Activated CD8-positive, alpha-beta memory T cell treated with anti-CD3 and anti-CD28 coated beads for 1 hour (primary cell): Measurements from ENCODE around the gene NHSL1.

Source experiments
- DNase-seq, 2 donors: peaks; one replicate each; pipeline ENCODE4 v3.0.0-alpha.2; 2020; ENCODE audit warnings: low read depth in 1 of 2; ENCODE audit errors: extremely low read depth in 1 of 2

Gene NHSL1

DNA sequence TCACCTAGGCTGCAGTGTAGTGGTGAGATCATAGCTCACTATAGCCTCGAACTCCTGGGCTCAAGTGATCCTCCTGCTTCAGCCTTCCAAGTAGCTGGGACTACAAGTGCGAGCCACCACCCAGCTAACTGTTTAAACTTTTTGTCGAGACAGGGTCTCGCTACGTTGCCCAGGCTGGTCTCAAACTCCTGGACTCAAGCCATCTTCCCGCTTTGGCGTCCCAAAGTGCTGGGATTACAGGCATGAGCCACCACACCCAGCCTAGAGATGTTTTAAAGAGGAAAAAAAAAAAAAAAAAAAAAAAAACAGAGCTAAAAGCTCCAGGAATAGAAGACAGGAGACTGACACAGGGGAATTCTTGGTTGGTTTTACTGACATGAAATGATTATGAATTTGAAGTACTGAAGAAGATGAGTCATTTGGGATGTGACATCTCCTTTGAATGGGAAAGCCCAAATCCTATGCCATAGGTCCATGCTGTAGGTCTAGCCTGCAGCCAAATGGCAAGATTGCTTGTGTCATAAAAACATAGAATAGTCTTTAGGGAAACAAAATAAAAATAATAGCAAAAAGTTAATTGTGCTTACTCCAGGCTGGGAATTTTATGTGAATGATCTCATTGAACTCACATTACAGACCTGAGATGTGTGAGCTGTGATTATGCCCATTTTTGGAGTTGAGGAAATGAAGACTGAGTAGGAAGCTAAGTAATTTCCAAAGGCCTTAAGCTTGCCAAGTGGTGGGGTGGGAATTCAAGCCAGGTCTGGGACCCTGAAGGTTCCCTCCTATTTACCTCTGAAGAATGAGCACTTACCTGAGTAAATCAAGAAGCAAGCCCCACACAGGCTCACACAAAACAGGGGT is 24.3 kb upstream of the NHSL1 start:
- no peak for DNase-seq

DNA sequence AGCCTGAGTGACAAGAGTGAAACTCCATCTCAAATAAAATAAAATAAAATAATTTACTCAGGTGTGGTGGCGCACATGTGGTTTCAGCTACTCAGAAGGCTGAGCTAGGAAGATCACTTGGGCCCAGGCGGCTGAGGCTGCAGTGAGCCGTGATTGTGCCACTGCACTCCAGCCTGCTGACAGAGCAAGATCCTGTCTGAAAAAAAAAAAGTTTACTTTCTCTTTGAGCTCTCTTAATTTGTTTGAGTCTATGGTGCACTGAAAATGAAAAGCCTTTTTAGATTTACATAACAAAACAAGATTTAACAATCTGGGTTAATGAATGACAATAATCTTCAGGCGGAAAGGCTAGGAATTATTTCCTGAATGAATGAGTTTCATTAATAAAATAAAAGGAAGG is 23.3 kb upstream of the NHSL1 start:
- no peak for DNase-seq

DNA sequence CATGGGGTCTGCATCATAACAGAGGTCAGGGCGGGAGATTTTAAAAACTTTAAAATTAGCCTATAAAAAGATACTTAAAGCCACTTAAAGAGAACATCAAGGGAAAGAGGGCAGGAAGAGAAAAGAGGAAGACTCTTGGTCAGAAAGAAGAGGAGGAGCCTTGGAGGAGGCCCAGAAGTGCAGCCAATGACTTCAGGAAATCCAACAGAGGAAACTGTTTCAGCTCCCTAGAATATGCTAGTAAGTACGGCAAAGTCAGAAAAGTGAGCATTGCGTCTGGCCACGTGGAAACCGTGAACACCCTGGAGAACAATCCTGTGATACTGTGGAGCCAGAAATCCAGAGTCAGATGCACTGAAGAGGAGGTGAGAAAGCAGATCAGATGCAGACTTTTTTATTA is 22.5 kb upstream of the NHSL1 start:
- no peak for DNase-seq

DNA sequence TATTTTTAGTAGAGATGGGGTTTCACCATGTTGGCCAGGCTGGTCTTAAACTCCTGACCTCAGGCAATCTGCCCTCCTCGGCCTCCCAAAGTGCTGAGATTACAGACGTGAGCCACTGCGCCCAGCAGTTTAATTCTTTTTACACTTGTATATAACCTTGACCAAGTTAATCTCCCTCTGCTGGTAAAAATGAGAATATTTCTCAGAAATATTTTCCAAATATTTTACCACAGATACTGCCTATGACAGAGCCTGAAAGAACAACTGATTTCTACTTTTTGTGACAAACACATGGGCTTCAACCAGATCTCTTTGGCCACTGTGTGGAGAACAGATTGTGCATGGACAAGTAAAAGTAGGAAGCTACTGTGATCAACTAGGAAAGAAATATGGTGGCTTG is 21.2 kb upstream of the NHSL1 start:
- DNase-seq = no peak

DNA sequence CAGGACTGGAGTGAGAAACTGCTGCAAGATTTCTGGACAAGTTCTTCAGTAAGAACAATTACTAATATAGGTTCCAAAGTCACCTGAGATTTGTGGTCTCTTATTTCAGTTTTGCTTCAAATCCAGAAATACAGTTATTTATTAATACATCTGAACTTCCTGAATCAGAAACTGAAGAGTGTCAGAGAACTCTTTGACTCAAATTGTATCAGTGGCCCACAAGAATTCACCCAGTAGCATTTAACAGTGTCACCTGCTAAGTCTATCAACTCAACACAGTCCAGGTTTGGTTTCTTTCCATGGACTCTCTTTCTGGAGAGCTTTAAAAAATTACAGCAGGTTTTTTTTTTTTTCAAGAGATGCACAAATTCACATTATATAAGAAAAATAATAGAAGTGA is 18.8 kb upstream of the NHSL1 start:
- DNase-seq = no peak

DNA sequence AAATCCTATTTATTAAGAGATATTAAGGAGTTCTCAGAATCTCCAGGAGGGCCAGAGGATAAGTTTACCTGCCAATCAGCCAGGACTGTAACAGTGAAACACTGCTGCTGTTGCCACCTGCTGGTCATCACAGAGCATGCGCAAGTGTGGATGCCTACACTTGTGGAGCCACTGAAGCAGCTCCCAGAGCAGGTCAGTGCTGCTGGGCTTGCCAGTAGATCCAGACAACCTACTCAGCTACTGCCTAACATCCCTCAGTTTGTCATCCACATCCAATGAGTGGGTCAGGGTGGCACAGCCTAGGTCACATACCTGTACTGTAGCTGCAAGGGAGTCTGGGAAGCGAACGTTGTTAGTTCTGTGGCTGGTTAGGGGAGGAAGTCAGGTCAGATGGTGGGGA is 18.3 kb upstream of the NHSL1 start:
- peak in 1 of 2 donors; percentile 27 for DNase-seq

DNA sequence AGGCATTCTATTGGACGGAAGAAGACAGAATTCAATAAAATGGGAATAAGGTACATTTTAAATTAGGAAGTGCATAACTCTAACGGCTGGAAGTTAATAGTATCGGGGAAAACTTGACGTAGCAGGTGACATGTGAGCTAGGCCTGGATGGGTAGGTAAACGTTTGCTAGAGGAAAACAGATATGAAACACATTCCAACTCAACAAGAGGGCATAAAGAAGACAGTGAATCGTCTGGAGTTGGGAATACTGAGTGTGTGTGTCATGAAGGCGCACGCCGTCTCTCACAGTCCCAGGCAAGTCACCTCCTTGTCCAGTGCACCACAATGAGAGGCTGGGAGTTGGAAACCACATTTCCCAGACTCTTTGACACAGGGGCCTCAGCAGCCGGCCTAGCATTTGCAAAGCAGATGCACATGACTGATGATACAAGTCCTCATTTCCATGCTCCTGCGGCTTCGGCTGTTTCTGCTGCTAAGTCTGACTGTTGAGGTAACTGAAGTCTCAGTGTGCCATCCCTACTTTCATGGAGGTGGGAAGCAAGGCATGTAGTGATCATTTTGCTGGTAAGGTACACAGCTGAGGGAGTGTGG is 16.5 kb upstream of the NHSL1 start:
- DNase-seq = no peak

DNA sequence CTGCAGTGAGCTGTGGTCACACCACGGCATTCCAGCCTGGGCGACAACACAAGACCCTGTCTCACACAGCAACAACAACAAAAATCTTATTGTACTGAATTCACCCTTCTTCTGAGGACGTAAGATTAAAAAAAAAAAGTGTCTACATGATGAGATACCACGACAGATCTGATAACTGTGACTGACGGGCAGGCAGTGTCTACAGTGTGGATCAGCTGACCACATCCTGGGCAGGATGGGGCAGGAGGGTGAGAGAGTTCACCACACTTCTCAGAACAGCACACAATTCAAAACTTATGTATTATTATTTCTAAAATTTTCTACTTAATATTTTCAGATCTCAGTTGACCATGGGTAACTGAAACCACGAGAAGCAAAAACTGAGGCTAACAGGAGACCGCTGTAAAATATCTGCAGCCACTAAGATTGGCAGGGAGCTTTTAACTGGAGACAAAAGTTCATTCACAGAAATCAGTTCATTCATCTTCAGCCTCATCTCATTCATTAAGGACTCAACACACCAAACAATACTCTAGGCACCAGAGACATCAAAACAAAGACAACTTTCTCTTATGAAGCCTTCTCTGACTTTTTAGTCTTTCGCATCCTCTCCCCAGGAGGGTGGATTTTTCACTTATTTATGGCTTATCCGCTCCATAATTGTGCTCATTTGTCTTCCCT is 15.7 kb upstream of the NHSL1 start:
- DNase-seq = peak in 1 of 2 donors; percentile 7

DNA sequence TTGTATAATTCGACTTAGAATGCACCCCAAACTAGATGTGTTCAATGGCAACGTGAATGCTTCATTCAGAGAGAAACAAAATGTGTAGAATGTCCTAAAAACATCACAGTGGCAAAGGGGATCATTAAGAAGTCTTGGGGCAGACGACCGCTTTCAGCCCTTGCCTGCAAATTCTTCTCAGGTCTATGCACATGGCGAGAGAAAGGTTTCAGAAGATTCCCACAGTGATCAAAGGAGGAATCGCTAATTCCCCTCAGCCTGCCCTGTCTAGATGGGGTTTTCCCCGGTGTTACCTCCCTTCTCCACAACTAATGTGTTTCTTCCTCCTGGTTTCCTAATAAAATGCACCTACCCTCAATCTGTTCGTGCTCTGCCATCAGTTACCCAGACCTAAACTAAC is 13.3 kb upstream of the NHSL1 start:
- DNase-seq = no peak

DNA sequence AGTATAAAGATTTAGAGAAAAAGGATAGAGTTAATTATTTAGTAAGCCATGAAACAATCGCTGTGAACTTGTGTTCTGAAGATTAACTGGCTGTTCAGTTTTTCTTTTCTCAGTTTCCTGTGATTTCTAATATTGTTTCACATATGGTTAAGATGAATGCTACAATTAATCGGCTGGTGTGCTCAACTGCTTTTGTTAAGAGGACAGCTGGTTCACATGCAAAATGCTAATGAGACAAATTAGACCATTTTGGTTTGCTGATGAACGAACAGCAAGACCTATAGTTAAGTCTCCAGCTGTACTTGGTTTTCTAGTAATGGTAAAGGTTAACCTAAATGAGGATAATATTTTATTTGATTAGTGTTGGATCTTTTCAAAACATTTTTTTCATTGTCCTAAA is 10.8 kb upstream of the NHSL1 start:
- DNase-seq = no peak

DNA sequence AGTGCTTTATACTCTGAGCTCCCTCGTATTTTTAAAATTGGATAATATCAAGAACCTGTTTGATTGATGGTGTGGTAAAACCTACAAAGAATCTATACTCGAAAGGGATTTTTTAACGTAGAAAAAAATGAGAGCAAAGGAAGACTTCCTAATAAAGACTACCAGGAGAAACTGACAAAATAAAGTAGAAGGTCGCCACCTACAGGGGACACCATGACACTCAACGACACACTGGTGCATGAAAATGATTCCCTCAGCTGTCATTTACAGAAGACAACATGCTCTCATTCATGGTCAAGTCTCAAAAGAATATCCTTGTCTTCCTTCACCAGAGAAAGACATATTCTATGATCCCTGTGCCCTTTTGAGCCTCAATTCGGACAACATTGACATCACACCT is 10.1 kb upstream of the NHSL1 start:
- DNase-seq = no peak

DNA sequence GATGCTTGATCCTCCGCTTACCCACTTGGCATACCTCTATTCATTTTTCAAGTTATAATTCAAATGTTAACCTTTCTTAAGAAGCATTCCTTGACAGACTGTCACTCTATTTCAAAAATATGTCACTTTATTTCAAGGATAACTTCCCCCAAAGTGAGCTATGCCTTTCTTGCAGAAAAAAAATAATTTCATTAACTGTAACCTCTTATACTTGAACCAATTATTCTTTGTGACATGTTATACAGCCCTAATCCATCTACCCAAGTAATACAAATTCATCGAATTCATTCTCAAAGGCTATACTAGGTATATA is 9.3 kb upstream of the NHSL1 start:
- DNase-seq = no peak

DNA sequence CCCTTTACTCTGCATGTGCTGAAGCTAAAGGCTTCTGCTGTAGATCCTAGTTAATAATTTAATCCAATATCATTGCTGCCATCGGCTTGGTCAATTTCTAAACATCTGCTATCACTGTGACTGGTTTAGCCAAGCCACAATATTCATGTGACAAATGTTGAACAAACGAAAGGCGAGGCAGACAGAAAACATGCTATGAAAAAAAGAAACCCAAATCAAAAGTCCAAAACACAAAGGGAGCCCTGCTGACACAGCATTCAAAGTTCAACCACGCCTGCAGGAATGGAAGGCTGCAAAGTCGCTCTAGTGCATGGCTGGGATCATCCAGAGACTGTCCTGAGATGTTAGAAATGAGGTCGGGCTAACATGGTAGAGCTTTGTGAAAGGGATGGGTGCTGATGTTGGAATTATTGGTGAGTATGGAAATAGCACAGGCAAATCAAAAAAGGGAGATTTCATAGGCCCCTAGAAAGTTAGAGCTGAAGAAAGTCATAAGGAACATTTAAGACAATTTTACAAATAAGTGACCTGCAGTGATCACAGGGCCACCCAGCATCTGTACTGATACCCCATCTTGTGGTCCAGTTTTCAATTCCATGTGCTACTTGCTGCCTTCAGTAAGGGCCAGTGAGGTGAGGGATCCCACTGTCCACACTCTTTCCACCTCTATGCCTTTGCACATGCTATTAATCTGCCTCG is 8.8 kb upstream of the NHSL1 start:
- no peak for DNase-seq

DNA sequence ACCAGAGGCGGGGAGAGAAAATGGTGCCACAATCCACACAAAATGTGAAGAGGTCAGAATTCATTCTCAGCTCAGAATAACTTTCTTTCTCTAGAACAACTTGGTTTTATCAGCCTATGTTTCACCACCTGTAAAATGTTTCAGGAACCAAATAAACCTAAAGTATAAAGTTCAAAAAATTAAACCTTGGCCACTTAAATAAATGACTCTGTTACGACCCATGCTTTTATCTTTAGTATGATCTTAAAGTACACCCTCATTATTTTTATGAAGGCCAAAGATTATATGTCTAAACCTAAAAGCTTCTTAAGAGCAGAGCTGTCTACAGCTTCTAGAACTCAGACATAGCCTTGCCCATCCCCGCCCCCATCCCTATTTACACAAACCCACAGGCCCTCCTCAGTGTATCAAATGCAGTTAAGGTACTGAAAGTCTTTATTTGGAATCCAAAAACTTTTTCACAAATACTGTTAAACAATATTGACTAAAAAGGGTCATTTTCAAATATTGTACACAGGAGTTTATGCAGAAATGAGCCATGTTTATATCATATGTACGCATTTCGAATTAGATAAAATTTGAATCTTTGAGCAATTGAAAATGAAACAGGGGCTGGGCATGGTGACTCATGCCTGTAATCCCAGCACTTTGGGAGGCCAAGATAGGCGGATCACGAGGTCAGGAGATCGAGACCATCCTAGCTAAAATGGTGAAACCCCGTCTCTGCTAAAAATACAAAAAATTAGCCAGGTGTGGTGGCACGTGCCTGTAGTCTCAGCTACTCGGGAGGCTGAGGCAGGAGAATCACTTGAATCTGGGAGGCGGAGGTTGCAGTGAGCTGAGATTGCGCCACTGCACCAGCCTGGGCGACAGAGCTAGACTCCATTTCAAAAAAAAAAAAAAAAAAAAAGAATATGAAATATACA is 5.7 kb upstream of the NHSL1 start:
- no peak for DNase-seq

DNA sequence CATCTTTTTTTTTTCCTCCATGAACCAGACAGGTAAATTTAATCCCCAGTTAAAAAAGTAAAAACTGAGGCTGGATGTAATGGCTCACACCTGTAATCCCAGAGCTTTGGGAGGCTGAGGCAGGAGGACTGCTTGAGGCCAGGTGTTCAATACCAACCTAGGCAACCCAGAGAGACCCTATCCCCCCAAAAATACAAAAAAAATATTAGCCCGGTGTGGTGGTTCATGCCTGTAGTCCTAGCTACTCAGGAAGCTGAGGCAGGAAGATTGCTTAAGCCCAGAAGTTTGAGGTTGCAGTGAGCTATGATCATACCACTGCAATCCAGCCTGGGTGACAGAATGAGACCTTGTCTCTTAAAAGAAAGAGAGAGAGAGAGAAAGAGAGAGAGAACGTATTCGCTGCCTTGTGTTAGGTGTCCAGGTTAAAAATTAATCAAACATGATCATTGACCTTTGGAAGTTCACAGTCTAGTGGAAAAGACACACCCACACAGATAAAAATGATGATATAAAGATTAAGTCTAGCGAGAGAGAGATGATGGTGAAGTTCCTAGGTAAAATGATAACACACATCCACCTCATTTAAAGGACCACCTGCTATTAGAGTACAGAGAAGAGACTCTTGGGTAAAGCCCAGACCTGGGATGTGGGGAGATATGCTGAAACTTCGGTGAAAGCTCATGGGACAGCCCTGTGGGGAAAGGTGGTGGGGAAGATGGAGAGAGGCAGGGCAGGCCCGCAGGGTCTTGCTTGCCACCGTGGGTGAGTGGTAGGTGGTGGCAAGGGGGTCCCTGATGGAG is 4.8 kb upstream of the NHSL1 start:
- no peak for DNase-seq

DNA sequence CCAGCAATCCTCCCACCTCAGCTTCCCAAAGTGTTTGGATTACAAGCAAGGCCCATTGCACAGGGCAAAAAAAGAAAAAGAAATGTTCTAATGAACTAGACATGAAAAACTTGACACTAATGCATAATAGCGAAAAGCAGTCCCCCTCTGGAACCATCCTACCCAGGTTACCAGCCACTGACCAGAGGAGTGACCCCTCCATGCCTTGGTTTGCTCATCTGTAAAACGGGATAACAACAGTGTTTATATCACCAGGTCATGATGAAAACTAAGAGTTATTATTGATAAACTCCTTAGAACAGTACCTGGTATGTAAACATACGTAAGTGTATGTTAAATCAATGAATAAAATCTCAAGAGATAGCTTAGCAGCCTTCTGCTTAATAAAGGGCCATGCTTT is 3.3 kb upstream of the NHSL1 start:
- no peak for DNase-seq

DNA sequence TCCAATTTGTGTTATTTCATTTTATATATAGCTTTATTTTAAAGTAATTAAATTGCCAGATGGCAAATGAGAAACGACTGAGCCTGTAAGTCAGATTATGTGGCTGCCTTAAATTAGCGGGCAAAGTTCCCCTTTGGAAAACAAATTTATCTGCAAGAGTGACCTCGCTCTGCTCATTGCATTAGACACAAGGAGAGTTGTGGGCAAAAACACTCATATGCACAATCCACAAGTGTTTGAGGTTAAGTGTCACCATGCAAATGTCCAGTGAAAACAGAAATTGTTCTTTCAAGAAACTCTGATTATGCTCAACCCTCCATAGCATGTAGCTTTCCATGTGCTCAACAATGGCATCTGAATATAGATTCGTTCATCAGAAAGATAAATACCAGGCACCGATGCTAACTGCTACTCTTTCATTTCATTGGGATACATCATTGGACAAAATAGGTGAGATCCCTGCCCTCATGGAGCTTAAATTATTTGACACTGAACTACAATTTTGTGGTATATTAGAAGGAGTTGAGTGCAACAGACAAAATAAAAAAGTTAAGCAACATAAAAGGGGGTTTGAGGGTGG is 1.7 kb upstream of the NHSL1 start:
- DNase-seq = no peak

DNA sequence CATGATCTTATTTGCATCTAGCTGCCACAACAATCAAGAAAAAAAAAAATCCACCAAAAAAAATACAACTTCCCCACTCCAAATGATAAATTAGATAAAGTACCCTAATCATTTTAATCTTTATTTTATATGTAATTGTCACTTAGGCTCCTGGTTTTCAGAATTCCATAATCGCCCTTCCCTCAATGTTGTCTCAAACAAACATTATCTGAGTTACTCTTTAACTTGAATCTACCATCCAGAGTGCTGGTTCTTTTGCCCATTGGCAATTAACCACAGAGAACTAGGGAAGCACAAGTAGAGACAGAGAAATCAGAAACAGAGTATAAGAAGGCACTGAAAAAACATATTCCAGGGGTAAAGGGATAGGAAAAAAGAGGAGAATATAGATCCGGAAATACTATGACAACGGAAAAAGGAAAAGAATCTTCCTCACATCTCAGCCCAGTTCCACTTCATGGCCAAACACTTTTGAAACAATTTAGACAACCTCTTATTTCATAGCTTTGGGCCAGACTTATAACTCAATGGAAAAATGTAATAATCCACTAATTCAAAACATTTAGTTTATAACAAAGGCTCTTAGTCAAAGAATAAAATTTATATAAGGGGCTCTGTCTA is 861 bp upstream of the NHSL1 start:
- DNase-seq = no peak
